ENCODE measurements around the gene DAPK2. TPM values are rescaled to one million over a fixed set of nuclear protein-coding genes. Genes with fewer than 3 reads are reported as not detected.

Gene DAPK2
- total RNA-seq, 1 experiment from 2014 or later: 1.4 TPM

DNA sequence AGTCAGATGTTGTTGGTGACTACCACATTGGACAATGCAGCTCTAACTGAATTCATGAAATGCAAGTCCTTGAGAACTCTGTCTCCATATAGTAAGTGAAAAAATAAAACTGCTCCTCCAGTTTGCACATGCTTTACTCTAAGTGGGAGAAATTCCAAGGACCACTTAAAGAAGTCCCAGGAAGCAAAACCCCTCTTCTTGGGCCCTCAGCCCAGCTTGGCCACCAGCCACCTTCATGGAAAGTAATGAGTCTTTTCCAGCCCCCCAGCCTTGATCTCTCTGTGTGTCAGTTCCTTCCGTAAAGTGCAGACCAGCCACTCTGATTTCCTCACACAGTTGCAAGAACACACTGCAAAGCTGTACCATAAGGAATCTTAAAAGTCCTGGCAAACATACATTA is 34.5 kb downstream of the DAPK2 start:
- no peak for DNase-seq
- H3K9me3 Mint-ChIP-seq (ENCODE audit: unreplicated experiment): no peaks in the 10 kb centered on the region
- H3K9me3 ChIP-seq: no peaks in the 10 kb centered on the region
- no peak overlapping the region for H3K4me3 ChIP-seq (ENCODE audit: low read depth, low read length)
- no peaks in the 10 kb centered on the region for H3K27me3 ChIP-seq (replicated peaks; ENCODE audit: control insufficient read depth, insufficient read depth, low read length)
- no peaks in the 10 kb centered on the region for H3K27me3 Mint-ChIP-seq (ENCODE audit: insufficient read depth, unreplicated experiment)
- H3K4me3 Mint-ChIP-seq (ENCODE audit: unreplicated experiment): no peak overlapping the region
- ChIA-PET CTCF (no interaction called here), POLR2A (no interaction called here)
- no TSS peak for BruUV-seq (replicated peaks)
- intact Hi-C loops (cut with micrococcal nuclease; ENCODE audit: unreplicated experiment): no loop called here
- H3K4me1 ChIP-seq: no peaks in the 10 kb centered on the region
- H3K27ac Mint-ChIP-seq (ENCODE audit: unreplicated experiment): no peak overlapping the region
- H3K4me1 Mint-ChIP-seq (ENCODE audit: low read depth, unreplicated experiment): peaks cover 12% of the 10 kb centered on the region
- H3K36me3 ChIP-seq (ENCODE audit: control insufficient read depth, insufficient read depth, low read length): no peaks in the 10 kb centered on the region
- TF ChIP-seq, protein P1, sequence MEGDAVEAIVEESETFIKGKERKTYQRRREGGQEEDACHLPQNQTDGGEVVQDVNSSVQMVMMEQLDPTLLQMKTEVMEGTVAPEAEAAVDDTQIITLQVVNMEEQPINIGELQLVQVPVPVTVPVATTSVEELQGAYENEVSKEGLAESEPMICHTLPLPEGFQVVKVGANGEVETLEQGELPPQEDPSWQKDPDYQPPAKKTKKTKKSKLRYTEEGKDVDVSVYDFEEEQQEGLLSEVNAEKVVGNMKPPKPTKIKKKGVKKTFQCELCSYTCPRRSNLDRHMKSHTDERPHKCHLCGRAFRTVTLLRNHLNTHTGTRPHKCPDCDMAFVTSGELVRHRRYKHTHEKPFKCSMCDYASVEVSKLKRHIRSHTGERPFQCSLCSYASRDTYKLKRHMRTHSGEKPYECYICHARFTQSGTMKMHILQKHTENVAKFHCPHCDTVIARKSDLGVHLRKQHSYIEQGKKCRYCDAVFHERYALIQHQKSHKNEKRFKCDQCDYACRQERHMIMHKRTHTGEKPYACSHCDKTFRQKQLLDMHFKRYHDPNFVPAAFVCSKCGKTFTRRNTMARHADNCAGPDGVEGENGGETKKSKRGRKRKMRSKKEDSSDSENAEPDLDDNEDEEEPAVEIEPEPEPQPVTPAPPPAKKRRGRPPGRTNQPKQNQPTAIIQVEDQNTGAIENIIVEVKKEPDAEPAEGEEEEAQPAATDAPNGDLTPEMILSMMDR (IDR thresholded peaks at IDR 0.05; ENCODE audit: insufficient read depth in 1 of 2, low read depth in 1 of 2, low read length in 1 of 2, severe bottlenecking in 1 of 2, unreplicated experiment in 1 of 2): no peak
- no peaks in the 10 kb centered on the region for H3K36me3 Mint-ChIP-seq (ENCODE audit: insufficient read depth, unreplicated experiment)

DNA sequence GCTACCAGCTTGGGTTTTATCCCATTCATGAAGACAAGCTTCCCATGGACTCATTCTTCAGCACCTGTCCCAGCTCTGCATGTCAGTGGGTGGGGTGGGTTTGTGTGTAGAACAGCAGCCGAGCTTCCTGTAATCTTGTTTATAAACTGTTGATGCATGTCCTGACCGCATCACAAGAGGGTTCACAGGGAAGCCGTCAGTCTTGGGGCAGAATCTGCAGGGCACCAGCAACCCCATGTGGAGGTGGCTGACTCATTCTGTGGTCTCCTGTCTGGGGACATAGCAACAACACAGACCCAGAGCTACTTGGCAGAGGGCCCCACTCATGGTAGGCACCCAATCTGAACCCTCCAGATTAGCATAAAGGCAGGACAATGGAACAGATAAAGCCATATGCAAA is 35.6 kb downstream of the DAPK2 start:
- POLR2A ChIA-PET: no interaction called here
- no peaks in the 10 kb centered on the region for H3K36me3 Mint-ChIP-seq (ENCODE audit: insufficient read depth, unreplicated experiment)
- no peak for DNase-seq
- H3K27me3 Mint-ChIP-seq (ENCODE audit: insufficient read depth, unreplicated experiment): no peaks in the 10 kb centered on the region
- Histone ChIP-seq H3K4me3 (ENCODE audit: low read depth, low read length) (no peak overlapping the region), H3K27me3 (replicated peaks; ENCODE audit: control insufficient read depth, insufficient read depth, low read length) (no peaks in the 10 kb centered on the region), H3K36me3 (ENCODE audit: control insufficient read depth, insufficient read depth, low read length) (no peaks in the 10 kb centered on the region), H3K4me1 (no peaks in the 10 kb centered on the region), H3K9me3 (no peaks in the 10 kb centered on the region)
- no TSS peak for BruUV-seq (replicated peaks)
- no peak overlapping the region for H3K4me3 Mint-ChIP-seq (ENCODE audit: unreplicated experiment)
- no peaks in the 10 kb centered on the region for H3K9me3 Mint-ChIP-seq (ENCODE audit: unreplicated experiment)
- H3K27ac Mint-ChIP-seq (ENCODE audit: unreplicated experiment): no peak overlapping the region
- CTCF ChIA-PET: no interaction called here
- H3K4me1 Mint-ChIP-seq (ENCODE audit: low read depth, unreplicated experiment): peaks cover 7% of the 10 kb centered on the region
- intact Hi-C loops (cut with micrococcal nuclease; ENCODE audit: unreplicated experiment): no loop called here
- TF ChIP-seq, protein P1 (IDR thresholded peaks at IDR 0.05; ENCODE audit: insufficient read depth in 1 of 2, low read depth in 1 of 2, low read length in 1 of 2, severe bottlenecking in 1 of 2, unreplicated experiment in 1 of 2): no peak

DNA sequence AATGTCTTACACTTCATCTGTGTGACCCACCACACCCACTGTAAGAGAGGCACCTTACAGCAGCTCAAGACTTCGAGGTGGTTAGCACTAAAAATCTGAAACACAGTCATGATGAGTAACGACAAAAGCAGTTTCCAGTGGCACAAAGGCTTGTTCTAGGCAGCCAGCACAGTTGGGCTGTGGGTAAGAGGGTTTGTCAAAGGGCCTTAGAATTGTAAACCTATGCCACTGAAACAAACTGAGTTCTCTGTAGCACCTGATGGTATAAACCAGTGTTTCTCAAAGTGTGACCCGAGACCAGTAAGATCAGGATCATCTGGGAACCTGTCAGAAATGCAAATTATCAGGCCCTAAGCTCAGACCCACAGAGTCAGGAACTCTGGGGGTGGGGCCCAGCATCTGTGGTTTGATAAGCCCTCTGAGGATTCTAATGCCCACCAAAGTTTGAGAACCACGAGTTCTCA is 36.5 kb downstream of the DAPK2 start:
- H3K27me3 Mint-ChIP-seq (ENCODE audit: insufficient read depth, unreplicated experiment): no peaks in the 10 kb centered on the region
- TF ChIP-seq, protein P1 (IDR thresholded peaks at IDR 0.05; ENCODE audit: insufficient read depth in 1 of 2, low read depth in 1 of 2, low read length in 1 of 2, severe bottlenecking in 1 of 2, unreplicated experiment in 1 of 2): no peak
- Histone ChIP-seq H3K4me1 (peaks cover 7% of the 10 kb centered on the region), H3K36me3 (ENCODE audit: control insufficient read depth, insufficient read depth, low read length) (no peaks in the 10 kb centered on the region), H3K27me3 (replicated peaks; ENCODE audit: control insufficient read depth, insufficient read depth, low read length) (no peaks in the 10 kb centered on the region), H3K4me3 (ENCODE audit: low read depth, low read length) (no peak overlapping the region), H3K9me3 (no peaks in the 10 kb centered on the region)
- peaks cover 7% of the 10 kb centered on the region for H3K4me1 Mint-ChIP-seq (ENCODE audit: low read depth, unreplicated experiment)
- BruUV-seq (replicated peaks): no TSS peak
- H3K9me3 Mint-ChIP-seq (ENCODE audit: unreplicated experiment): no peaks in the 10 kb centered on the region
- H3K4me3 Mint-ChIP-seq (ENCODE audit: unreplicated experiment): no peak overlapping the region
- ChIA-PET POLR2A (no interaction called here), CTCF (no interaction called here)
- no peak for DNase-seq
- intact Hi-C loops (cut with micrococcal nuclease; ENCODE audit: unreplicated experiment): no loop called here
- H3K36me3 Mint-ChIP-seq (ENCODE audit: insufficient read depth, unreplicated experiment): no peaks in the 10 kb centered on the region
- H3K27ac Mint-ChIP-seq (ENCODE audit: unreplicated experiment): no peak overlapping the region
